GM18502 (cell line): ENCODE results near the gene FAF1.
"Not testable (repeated sequence)": the region's sequence is repeated elsewhere in the genome, so short reads cannot be mapped to it uniquely, and the experiment has no call there.

Source experiments
- ATAC-seq: cut with Tn5 transposase; IDR thresholded peaks from one replicate; pipeline ENCODE4 v1.9.1; 2021; ENCODE audit warnings: mild to moderate bottlenecking; ENCODE audit not compliant: unreplicated experiment, poor library complexity

FAF1 gene

GRCh38 chr1:50605186-50605875 is 354.7 kb downstream of the FAF1 start:
- ATAC-seq = no peak

- ATAC-seq = no peak
These were observed 355.5 kb downstream of the FAF1 start for GRCh38 chr1:50604580-50604979.

DNA sequence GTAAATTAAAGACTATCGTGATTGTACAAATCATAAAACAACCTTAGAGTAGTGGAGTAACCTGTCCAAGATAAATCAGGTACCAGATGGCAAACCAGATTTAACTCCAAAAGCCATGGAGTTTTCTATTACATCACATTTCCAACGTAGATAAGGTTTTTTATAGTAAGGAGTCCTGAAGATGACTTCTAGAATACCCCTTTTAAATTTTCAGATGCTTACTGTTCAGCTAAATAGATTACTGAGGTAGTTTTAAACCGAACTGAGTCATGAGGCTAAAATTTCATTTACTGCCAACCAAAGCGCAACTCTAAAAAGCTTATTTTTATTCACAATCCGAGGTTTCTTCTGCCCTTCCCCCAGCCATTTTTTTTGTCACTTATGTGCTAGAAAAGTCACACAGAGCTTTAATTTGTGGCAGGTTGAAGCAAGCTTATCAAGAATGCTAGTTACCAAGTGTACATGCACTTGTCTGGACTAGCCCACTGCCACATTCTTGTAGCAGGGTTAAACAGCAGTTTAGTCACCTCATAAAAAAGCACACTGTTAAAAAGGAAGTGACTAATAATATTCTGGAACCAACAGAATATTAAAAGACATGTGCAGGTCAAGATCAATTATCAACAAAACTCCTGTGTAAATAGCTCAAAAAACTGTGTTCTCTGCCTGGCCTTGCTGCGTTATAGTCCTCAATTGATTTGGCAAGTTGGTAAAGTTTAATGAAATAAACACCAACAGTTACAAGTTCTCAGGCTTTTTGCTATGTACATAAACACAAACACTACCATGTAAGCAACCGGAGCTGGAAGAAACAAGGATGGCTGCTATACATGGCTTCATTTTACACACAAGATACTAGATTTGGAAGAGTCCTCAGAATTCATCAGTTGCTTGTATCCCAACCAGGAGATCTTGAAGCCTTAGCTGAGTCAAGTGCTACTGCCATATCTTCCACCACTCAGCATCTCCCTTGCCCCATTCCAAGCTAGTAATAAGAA is 356.5 kb downstream of the FAF1 start:
- ATAC-seq = peak; percentile 50

GRCh38 chr1:50599546-50599945 is 360.5 kb downstream of the FAF1 start:
- no peak for ATAC-seq

GRCh38 chr1:50595874-50596273 is 364.2 kb downstream of the FAF1 start:
- no peak for ATAC-seq

DNA sequence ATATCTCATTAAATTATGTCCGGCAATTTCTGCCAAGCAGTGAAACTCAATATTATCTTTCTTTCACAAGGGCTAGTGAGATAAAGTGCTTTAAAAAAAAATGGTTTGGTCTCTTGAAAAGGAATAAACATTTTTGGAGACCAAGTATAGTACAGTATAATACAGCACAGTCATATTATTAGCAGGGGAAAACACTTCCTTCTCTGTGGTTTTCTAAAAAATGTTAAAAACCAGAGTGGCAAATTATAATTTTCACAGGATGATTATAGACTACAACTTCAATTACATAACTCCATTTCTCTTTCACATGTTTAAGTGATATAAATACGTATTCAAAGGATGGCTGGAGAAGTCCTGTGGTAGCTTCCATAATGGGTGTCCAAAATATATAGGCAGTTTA is 366.6 kb downstream of the FAF1 start:
- ATAC-seq = no peak

- no peak for ATAC-seq
These were observed 368.5 kb downstream of the FAF1 start for GRCh38 chr1:50591598-50591997.

DNA sequence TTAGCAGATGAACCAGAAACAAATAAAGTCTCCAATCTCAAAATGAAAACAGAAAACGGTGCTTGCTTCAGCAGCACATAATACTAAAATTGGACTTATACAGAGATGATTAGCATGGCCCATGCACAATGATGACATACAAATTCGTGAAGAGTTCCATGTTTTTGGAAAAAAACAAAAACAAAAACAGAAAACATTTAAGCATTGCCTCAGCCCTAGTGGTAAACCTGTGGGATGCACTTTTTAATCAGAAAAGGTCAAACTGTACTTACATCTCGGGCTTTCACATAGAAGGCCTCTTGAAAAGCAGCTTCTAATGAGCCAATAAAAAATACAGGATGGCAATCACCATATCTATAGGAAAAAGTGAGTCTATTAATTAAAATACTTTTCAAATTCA is 377.7 kb downstream of the FAF1 start:
- no peak for ATAC-seq

- no peak for ATAC-seq
These were observed 390.0 kb downstream of the FAF1 start for GRCh38 chr1:50570066-50570468.

DNA sequence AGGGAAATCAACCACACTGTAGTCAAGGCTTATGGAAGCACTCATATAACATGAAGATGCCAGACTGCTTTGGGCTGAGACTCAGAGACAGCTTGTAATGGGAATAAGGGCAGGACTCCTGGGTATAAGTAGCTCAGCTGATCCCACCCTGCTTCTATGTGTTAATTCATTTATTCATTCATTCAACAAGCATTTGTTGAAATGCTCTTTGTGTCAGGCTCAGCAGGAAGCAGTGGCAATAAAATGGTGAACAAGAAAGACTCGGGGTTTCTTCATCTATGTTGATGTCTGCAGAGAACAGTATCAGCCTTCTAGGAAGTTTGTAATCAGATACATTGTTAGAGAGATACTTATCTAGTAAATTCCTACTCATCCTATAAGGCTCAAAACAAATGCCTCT is 391.3 kb downstream of the FAF1 start:
- no peak for ATAC-seq

DNA sequence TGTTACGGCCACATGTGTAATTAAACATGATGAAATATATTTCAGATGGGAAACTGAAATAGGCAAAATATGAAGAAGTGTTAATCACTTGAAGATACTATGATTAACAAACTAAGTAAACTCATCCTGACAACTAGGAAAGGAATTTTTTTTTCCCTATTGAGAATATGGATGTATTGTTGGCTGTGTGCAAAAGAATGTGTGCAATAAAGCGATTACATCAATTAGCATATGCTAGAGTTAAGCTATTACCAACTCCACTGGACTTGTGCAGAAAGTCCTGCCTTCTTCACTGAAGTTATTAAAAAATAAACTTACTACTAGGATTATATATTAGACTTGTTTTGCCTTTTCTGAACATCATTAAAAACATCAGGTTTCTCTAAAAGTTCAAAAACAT is 393.7 kb downstream of the FAF1 start:
- no peak for ATAC-seq

DNA sequence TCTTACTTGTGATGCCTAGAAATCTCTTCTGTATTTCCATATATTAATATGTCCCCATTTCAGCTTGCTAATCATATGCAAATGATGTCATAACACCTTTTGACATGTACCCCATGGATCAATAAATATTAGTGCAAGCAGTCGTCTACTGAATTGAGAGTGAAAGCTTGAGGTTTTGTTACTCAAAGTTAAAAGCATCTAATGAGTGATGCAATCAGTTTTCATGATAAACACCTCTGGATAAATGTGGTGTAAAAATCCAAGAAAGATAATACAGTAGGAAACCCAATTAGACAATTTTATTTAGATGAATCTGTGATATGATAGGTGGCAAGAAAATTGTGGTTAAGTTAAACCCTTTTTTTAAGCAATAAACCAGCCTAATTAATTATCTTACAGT is 395.6 kb downstream of the FAF1 start:
- no peak for ATAC-seq

DNA sequence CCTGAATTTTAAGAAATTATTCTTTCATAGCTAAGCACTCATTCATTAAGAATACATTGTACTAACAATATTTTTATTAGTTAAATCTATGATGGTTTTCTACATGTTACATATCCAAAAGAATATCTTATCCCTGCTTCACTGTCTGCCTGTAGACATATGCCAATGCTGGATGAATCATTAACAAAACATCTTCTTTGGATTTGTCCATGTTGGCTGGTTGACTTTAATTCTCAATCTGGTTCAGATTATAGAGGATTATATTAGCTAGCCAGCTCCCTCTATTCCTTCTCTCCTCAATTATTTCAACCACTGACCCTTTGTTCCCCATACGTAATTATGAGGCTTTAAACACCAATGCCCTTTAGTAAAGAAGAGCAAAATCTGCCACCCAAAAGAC is 398.0 kb downstream of the FAF1 start:
- ATAC-seq = no peak

- ATAC-seq = no peak
These were observed 400.6 kb downstream of the FAF1 start for GRCh38 chr1:50559421-50559820.

- ATAC-seq = no peak
These were observed 406.1 kb downstream of the FAF1 start for GRCh38 chr1:50553921-50554320.

GRCh38 chr1:50548243-50548642 is 411.8 kb downstream of the FAF1 start:
- peak; percentile 53 for ATAC-seq

DNA sequence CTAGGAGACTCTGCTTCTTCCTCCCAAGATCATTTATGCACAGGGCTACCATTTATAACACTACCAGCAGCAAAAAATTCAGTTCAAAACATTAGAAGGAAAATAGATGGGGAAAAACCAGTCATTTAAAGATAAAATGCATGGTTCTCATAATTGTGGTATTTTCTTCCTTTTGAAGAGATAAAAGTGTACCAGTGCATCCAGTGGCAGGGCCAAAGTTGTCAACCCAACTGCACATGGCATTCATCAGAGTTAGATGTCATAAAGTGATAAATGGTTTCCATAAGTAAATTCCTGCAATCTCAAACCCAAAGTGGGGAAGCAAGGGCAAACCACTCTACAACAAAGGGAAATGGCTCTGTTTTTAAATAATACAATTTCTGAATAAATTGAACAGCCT is 417.7 kb downstream of the FAF1 start:
- no peak for ATAC-seq

DNA sequence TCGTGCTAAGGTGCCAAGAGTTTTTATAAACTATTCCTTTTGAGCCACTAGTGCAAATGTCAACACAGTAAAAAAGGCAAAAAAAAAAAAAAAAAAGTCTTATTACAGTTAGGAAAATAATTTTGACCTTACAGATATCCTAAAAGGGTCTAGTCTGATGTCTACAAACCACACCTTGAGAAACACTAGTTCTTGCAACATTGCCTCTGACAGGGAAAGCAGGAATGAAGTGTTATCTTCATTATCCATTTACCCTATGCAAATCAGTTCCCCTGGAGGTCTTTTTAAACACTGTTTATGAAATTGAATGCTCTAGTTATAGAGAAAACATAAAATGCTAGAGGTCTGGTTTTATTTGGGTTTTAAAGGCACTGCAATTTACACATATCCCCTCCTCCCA is 421.6 kb downstream of the FAF1 start:
- ATAC-seq = no peak

DNA sequence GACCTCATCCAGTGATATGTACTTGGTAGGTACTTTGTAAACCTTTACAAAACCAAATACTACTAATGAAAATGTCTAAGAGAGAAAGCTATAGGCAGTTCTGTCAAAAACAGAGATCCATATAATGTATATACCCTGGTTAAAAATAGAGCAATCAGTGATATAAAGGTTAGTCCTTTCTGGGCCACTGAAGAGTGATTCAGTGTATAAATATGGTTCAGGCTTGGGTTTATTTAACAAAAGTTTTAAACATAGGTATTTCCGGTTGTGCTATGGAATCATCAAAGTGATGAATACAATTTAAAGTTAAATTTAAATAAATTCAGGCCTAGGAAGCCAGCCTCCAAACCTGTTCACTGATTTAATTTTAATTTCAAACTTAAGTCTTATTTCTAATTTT is 428.5 kb downstream of the FAF1 start:
- ATAC-seq = no peak

- no peak for ATAC-seq
These were observed 429.0 kb downstream of the FAF1 start for GRCh38 chr1:50531027-50531426.

GRCh38 chr1:50529510-50529909 is 430.6 kb downstream of the FAF1 start:
- ATAC-seq = no peak

GRCh38 chr1:50527987-50528320 is 432.1 kb downstream of the FAF1 start:
- not testable (repeated sequence) for ATAC-seq
